ENCODE results near the gene CPT1A.

- no peak for TF ChIP-seq EZH2 (IDR thresholded peaks at IDR 0.05; ENCODE audit: insufficient read depth, poor library complexity, severe bottlenecking)
- no peak for TF ChIP-seq EZH2phosphoT487 (IDR thresholded peaks at IDR 0.05; ENCODE audit: insufficient read depth, low read depth)
These were observed 24.2 kb downstream of the CPT1A start for GRCh38 chr11:68817554-68817953.
